K562 (cell line): Measurements from ENCODE around the gene MARK3. TPM values are rescaled to one million over a fixed set of nuclear protein-coding genes. Genes with fewer than 3 reads are reported as not detected.

Source experiments
- ATAC-seq: fragments of 200-7000 bp; cut with Tn5 transposase; 3 replicates; pipeline ENCODE4 v1.9.1; 2020; ENCODE audit warnings: moderate library complexity
- BruUV-seq: library from RNA; stranded (reverse); fragments of 400-500 nt; replicated peaks from 2 replicates; lab custom pipeline; 2021; lab: Mats Ljungman, UMichigan
- CTCF ChIA-PET: fragments of 300-600 bp; formaldehyde crosslinking; extraction: SDS; loops from one replicate; lab custom pipeline; 2021; ENCODE audit warnings: low intra/inter-chr PET ratio; lab: Yijun Ruan, JAX
- POLR2A ChIA-PET: fragments of 300-600, 350-650 bp; sonication (Branson Sonifier 250); formaldehyde crosslinking; extraction: SDS; loops from one replicate; lab custom pipeline; 2021; ENCODE audit warnings: antibody characterized with exemption, inconsistent platforms; lab: Yijun Ruan, JAX
- DNase-seq, 4 experiments: peaks; one replicate each; pipeline versions ENCODE4 v3.0.0 to v3.0.0-alpha.2; 2011 to 2018; ENCODE audit warnings: low spot score in 3 of 4, mixed read lengths in 3 of 4; ENCODE audit errors: extremely low read depth in 1 of 4
- FAIRE-seq: peaks from 2 replicates; lab custom pipeline; 2011; peaks lifted over from hg19 to GRCh38; lab: Jason Lieb, UNC
- H2AFZ ChIP-seq: 2 replicates; pipeline ENCODE4 v1.6.0; 2011; ENCODE audit warnings: low read depth, low read length, control low read depth, inconsistent platforms
- H3K27ac ChIP-seq: fragments of 200-600 bp; 3 replicates; pipeline ENCODE4 v1.8.0; 2011; ENCODE audit warnings: low read depth, mild to moderate bottlenecking, control low read depth, inconsistent platforms, low read length, moderate library complexity, mixed read lengths; ENCODE audit errors: extremely low read depth
- H3K27me3 ChIP-seq, 2 experiments: fragments of 300-600 bp in 1 of 2; 2 replicates in 1 of 2; 3 replicates in 1 of 2; pipeline versions ENCODE4 v1.6.0 to v1.8.0; 2011; ENCODE audit warnings: inconsistent platforms in 2 of 2, low read length in 2 of 2, mild to moderate bottlenecking in 1 of 2, mixed read lengths in 1 of 2, moderate library complexity in 1 of 2; ENCODE audit not compliant: control insufficient read depth in 2 of 2, insufficient read depth in 2 of 2
- H3K36me3 ChIP-seq: fragments of 300-600 bp; 3 replicates; pipeline ENCODE4 v1.8.0; 2011; ENCODE audit warnings: mild to moderate bottlenecking, low read length, inconsistent platforms; ENCODE audit not compliant: control insufficient read depth, insufficient read depth
- H3K4me1 ChIP-seq, 2 experiments: fragments of 200-600 bp in 1 of 2; replicated peaks in 1 of 2; 2 replicates in 1 of 2; 3 replicates in 1 of 2; pipeline versions ENCODE4 v1.5.1 to v1.8.0; 2011; ENCODE audit warnings: inconsistent platforms in 2 of 2, low read length in 2 of 2, mild to moderate bottlenecking in 1 of 2, mixed read lengths in 1 of 2, moderate library complexity in 1 of 2; ENCODE audit not compliant: control insufficient read depth in 2 of 2, insufficient read depth in 2 of 2
- H3K4me2 ChIP-seq: 2 replicates; pipeline ENCODE4 v1.6.1; 2011; ENCODE audit warnings: low read length, control low read depth, inconsistent platforms, mixed read lengths; ENCODE audit not compliant: insufficient read depth
- H3K4me3 ChIP-seq: fragments of 200-600 bp; sonication (generic), shearing (Covaris generic); 2 replicates; pipeline ENCODE4 v1.5.1; 2016; ENCODE audit warnings: control low read depth, inconsistent platforms
- H3K79me2 ChIP-seq: fragments of 200-600 bp; 3 replicates; pipeline ENCODE4 v1.8.0; 2011; ENCODE audit warnings: low read length, inconsistent platforms; ENCODE audit not compliant: control insufficient read depth, insufficient read depth
- H3K9ac ChIP-seq, 2 experiments: 2 replicates each; pipeline versions ENCODE4 v1.6.0 to v1.6.1; 2011; ENCODE audit warnings: low read depth in 2 of 2, low read length in 2 of 2, control low read depth in 1 of 2, inconsistent platforms in 1 of 2, mild to moderate bottlenecking in 1 of 2, mixed read lengths in 1 of 2; ENCODE audit not compliant: insufficient read depth in 1 of 2
- H3K9me1 ChIP-seq: one replicate; pipeline ENCODE4 v1.6.0; 2011; ENCODE audit warnings: inconsistent platforms, mild to moderate bottlenecking, low read length, moderate library complexity; ENCODE audit not compliant: control insufficient read depth, insufficient read depth
- H3K9me3 ChIP-seq: replicated peaks from 2 replicates; pipeline ENCODE4 v1.5.1; 2011; ENCODE audit warnings: low read depth, low read length, inconsistent platforms; ENCODE audit not compliant: control insufficient read depth, insufficient read depth
- H4K20me1 ChIP-seq: replicated peaks from 2 replicates; pipeline ENCODE4 v1.6.1; 2011; ENCODE audit warnings: low read length, inconsistent platforms, mixed read lengths; ENCODE audit not compliant: control insufficient read depth, insufficient read depth
- CCNT2 ChIP-seq: IDR thresholded peaks from 2 replicates; pipeline ENCODE4 v1.6.1; 2011; ENCODE audit warnings: borderline replicate concordance, low read depth, mild to moderate bottlenecking, moderate library complexity, mixed read lengths, low read length; ENCODE audit not compliant: insufficient read length; ENCODE audit errors: extremely low read depth
- CGGBP1 ChIP-seq: fragments of 250-450 bp; sonication (Bioruptor Pico); IDR thresholded peaks from 2 replicates; pipeline ENCODE4 v1.9.0; 2021; ENCODE audit warnings: mild to moderate bottlenecking
- CTCF ChIP-seq, 3 experiments: IDR thresholded peaks in 2 of 3; conservative IDR thresholded peaks in 1 of 3; 2 replicates each; pipeline ENCODE4 v1.5.1; 2011 to 2012; ENCODE audit warnings: low read length in 3 of 3, mild to moderate bottlenecking in 3 of 3, control low read depth in 2 of 3, improper control_type of control experiment in 1 of 3, inconsistent platforms in 1 of 3, low read depth in 1 of 3, mixed read lengths in 1 of 3, moderate library complexity in 1 of 3; ENCODE audit not compliant: insufficient read depth in 2 of 3
- E2F5 ChIP-seq: sonication (generic); formaldehyde crosslinking; IDR thresholded peaks from 2 replicates; pipeline ENCODE4 v1.8.0; 2022; ENCODE audit warnings: mild to moderate bottlenecking, missing genetic modification reagents
- MAZ ChIP-seq, 2 experiments: fragments of 450-650 bp in 1 of 2; sonication (generic) in 1 of 2; formaldehyde crosslinking; IDR thresholded peaks in 1 of 2; conservative IDR thresholded peaks in 1 of 2; 2 replicates each; pipeline versions ENCODE4 v1.4.0 to v1.5.0; 2020; ENCODE audit warnings: mild to moderate bottlenecking in 1 of 2, missing genetic modification reagents in 1 of 2
- MLX ChIP-seq, 2 experiments: fragments of 450-650 bp in 1 of 2; sonication (generic) in 1 of 2; formaldehyde crosslinking; conservative IDR thresholded peaks; 2 replicates each; pipeline versions ENCODE4 v1.4.0 to v1.8.1; 2020 to 2022; ENCODE audit warnings: mild to moderate bottlenecking in 1 of 2, missing genetic modification reagents in 1 of 2
- NCOA1 ChIP-seq: fragments of 450-650 bp; IDR thresholded peaks from 2 replicates; pipeline ENCODE4 v1.6.1; 2016; ENCODE audit warnings: low read depth
- NONO ChIP-seq, 2 experiments: fragments of 200-400 bp in 1 of 2; fragments of 450-650 bp in 1 of 2; formaldehyde crosslinking in 1 of 2; IDR thresholded peaks; 2 replicates each; pipeline ENCODE4 v1.6.1; 2017; ENCODE audit warnings: low read depth in 2 of 2, mild to moderate bottlenecking in 2 of 2, moderate library complexity in 2 of 2, low read length in 1 of 2
- RBM22 ChIP-seq: fragments of 200-400 bp; formaldehyde crosslinking; IDR thresholded peaks from 2 replicates; pipeline ENCODE4 v1.6.1; 2018; ENCODE audit warnings: low read length, low read depth; ENCODE audit not compliant: poor library complexity, severe bottlenecking
- SIN3B ChIP-seq: fragments of 450-650 bp; IDR thresholded peaks from 2 replicates; pipeline ENCODE4 v1.6.1; 2017; ENCODE audit warnings: low read depth, mild to moderate bottlenecking, moderate library complexity
- ZBTB43 ChIP-seq: sonication (generic); formaldehyde crosslinking; IDR thresholded peaks from 2 replicates; pipeline ENCODE4 v1.8.0; 2023; ENCODE audit warnings: mild to moderate bottlenecking, missing genetic modification reagents
- ZNF655 ChIP-seq: fragments of 250-450 bp; sonication (Bioruptor Pico); IDR thresholded peaks from 2 replicates; pipeline ENCODE4 v1.5.0; 2021
- ZNF696 ChIP-seq: fragments of 250-450 bp; sonication (Bioruptor Pico); conservative IDR thresholded peaks from 2 replicates; pipeline ENCODE4 v1.4.0; 2020; ENCODE audit warnings: mild to moderate bottlenecking, moderate library complexity
- ZNF778 ChIP-seq: fragments of 450-650 bp; formaldehyde crosslinking; IDR thresholded peaks from 2 replicates; pipeline ENCODE4 v1.4.0; 2020; ENCODE audit warnings: mild to moderate bottlenecking, moderate library complexity
- WGBS: fragments of 100-300 bp; shearing (Covaris generic); methylation state at CpG from one replicate; pipeline ENCODE4 v1.1.6; 2016; ENCODE audit warnings: low coverage, mixed read lengths; ENCODE audit not compliant: insufficient coverage; ENCODE audit errors: missing lambda C conversion rate; 5-methylcytosine and 5-hydroxymethylcytosine counted together
- in situ Hi-C: fragments of 300-500 bp; cut with MboI; formaldehyde crosslinking; loops from 4 replicates; pipeline ENCODE4 v1.15.0; 2018; ENCODE audit warnings: inconsistent platforms, mixed read lengths
- intact Hi-C: fragments of 100-400 bp; cut with micrococcal nuclease; formaldehyde crosslinking; loops from 2 replicates; pipeline ENCODE4 v1.14.2; 2022
- polyA plus RNA-seq, 8 experiments: library from polyadenylated mRNA; depleted of rRNA in 4 of 8; stranded (reverse) in 5 of 8; unstranded in 3 of 8; fragments of >200 nt; fragmentation: Nextera tagmentation in 2 of 8; fragmentation: Illumina TruSeq in 1 of 8; extraction: Ambion mirVana in 2 of 8; extraction: Trizol in 1 of 8; gene quantifications; 2 replicates each; pipeline versions ENCODE4 v1.2.1 to v1.2.3, GENCODE V29; 2011 to 2014; ENCODE audit warnings: inconsistent platforms in 1 of 8, missing spikeins in 1 of 8
- total RNA-seq, 7 experiments: library from RNA; depleted of rRNA in 6 of 7; stranded (reverse); fragments of >200 nt in 6 of 7; fragmentation: Illumina TruSeq in 2 of 7; extraction: Trizol in 2 of 7; gene quantifications; 2 replicates each; pipeline versions ENCODE4 v1.2.1 to v1.2.3, GENCODE V29; 2011 to 2021; ENCODE audit warnings: low replicate concordance in 1 of 7

Gene MARK3
- total and polyA plus RNA-seq, 9 of the 15 experiments (the other 6 are each of a cell fraction or from before 2014, with no cell fraction given) = 10.1 to 68.7 (median 56.3) TPM

GRCh38 chr14:103416916-103417315 lies 31.7 kb downstream of the MARK3 start:
- H3K9ac ChIP-seq = no peak overlapping the region
- CTCF ChIA-PET = no interaction called here
- intact Hi-C loops = no loop called here
- no peak for TF ChIP-seq SIN3B
- no peak for TF ChIP-seq CGGBP1 (CRISPR knock-in tag)
- TF ChIP-seq CCNT2 = no peak
- TF ChIP-seq ZNF778 (CRISPR knock-in tag) = no peak
- no peak for TF ChIP-seq CTCF (IDR thresholded peaks at IDR 0.05 in 2 of 3, conservative IDR thresholded peaks at IDR 0.05 in 1 of 3; ENCODE audit: insufficient read depth in 2 of 3, low read depth in 1 of 3, low read length in 3 of 3)
- no peak for TF ChIP-seq ZNF696 (CRISPR knock-in tag)
- no peak for TF ChIP-seq NONO (IDR thresholded peaks at IDR 0.05; ENCODE audit: low read depth in 2 of 2, low read length in 1 of 2)
- TF ChIP-seq ZNF655 (CRISPR knock-in tag) = no peak
- TF ChIP-seq ZBTB43 (CRISPR knock-in tag) = no peak
- no peak for TF ChIP-seq RBM22
- no peak for TF ChIP-seq MAZ (CRISPR knock-in tag; conservative IDR thresholded peaks at IDR 0.05 in 1 of 2, IDR thresholded peaks at IDR 0.05 in 1 of 2)
- TF ChIP-seq NCOA1 = no peak
- no peak for TF ChIP-seq E2F5 (CRISPR knock-in tag)
- no peak for TF ChIP-seq MLX (CRISPR knock-in tag; conservative IDR thresholded peaks at IDR 0.05)
- in situ Hi-C loops = no loop called here
- 60% methylated on average over 2 of the region's 2 CpGs for WGBS
- H3K79me2 ChIP-seq = peaks cover 61% of the 10 kb centered on the region
- FAIRE-seq (no peak), ATAC-seq (no peak), DNase-seq (no peak)
- no peak overlapping the region for H3K4me3 ChIP-seq
- H3K4me2 ChIP-seq = no peak overlapping the region; the same call in 1 of the 2 replicates
- H3K27me3 ChIP-seq = no peaks in the 10 kb centered on the region
- peak overlapping the region; percentile 63; the same call in 1 of the 3 replicates for H3K27ac ChIP-seq
- peaks cover 4 to 35% of the 10 kb centered on the region in 2 experiments; a peak in 4 of 5 replicates for H3K4me1 ChIP-seq
- no peaks in the 10 kb centered on the region for H3K9me1 ChIP-seq
- H4K20me1 ChIP-seq = 0 out of 2 replicates have a peak, but pooled peaks cover 4% of the 10 kb centered on the region
- H2AFZ ChIP-seq = no peak overlapping the region
- H3K36me3 ChIP-seq = peaks cover 36% of the 10 kb centered on the region; the same call in 2 of the 3 replicates
- POLR2A ChIA-PET = interaction anchor here (1.0 to 2.1 kb wide), 3 partner anchors 10 to 77 kb away, joined by 3 to 15 read pairs (median 5); no protein-coding TSS in a partner anchor
- no TSS peak for BruUV-seq
- H3K9me3 ChIP-seq = no peaks in the 10 kb centered on the region
